ENCODE results near the gene IFRD2.

DNA sequence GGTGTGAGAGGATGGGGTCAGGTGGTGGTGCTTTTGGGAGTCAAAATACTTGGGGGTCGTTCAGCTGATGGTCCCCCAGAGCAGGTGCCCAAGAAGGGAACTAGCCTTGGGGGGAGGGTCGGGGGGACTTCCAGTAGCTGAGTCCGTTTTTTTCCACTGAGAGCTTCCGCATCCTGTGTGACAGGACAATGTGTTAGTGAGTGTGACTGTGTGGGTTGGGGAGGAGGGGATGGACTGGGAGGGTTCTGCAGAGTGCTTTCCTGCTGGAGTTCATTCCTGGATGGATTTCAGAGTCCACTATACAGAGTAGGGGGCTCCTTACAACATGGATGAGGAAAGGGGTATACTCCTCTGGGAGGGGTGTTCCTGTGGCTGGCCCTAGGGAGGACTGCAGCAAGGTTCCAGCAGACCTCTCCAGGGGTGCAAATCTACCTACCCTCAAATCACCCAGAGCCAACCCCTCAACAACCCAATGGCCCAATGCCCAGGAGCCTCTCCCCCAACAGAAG lies 30.9 kb upstream of the IFRD2 start:
- no peak for TF ChIP-seq POLR2A (IDR thresholded peaks at IDR 0.05; ENCODE audit: low read length)
- no peak for TF ChIP-seq GATA1 (IDR thresholded peaks at IDR 0.05; ENCODE audit: low read depth, low read length)
